ENCODE results near the gene CST8. TPM values are rescaled to one million over a fixed set of nuclear protein-coding genes. Genes with fewer than 3 reads are reported as not detected.

The CST8 gene
- total RNA-seq, 4 donors from 2014 or later, result not detected

DNA sequence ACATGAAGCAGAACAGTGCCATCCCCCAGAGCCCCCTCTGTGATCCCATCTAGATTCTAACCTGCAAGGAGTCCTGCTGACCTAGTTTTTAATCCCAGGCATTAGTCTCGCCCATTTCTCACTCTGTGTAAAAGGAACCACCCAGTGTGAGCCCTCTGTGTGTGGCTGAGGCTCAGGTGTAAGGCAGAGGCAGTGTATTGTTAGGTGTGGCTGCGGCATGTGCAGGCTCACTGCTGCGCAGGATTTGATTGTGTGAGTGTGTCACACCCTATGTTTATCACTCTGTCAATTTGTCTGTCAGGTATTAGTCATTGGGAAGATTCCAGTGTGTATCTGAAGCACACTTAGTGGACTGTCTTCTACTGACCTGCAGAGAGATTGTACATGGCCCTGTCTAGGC lies 13.7 kb upstream of the CST8 start:
- no peaks in the 10 kb centered on the region for H3K36me3 ChIP-seq
- TF ChIP-seq, protein P1, sequence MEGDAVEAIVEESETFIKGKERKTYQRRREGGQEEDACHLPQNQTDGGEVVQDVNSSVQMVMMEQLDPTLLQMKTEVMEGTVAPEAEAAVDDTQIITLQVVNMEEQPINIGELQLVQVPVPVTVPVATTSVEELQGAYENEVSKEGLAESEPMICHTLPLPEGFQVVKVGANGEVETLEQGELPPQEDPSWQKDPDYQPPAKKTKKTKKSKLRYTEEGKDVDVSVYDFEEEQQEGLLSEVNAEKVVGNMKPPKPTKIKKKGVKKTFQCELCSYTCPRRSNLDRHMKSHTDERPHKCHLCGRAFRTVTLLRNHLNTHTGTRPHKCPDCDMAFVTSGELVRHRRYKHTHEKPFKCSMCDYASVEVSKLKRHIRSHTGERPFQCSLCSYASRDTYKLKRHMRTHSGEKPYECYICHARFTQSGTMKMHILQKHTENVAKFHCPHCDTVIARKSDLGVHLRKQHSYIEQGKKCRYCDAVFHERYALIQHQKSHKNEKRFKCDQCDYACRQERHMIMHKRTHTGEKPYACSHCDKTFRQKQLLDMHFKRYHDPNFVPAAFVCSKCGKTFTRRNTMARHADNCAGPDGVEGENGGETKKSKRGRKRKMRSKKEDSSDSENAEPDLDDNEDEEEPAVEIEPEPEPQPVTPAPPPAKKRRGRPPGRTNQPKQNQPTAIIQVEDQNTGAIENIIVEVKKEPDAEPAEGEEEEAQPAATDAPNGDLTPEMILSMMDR (IDR thresholded peaks at IDR 0.05), result no peak
- TF ChIP-seq POLR2AphosphoS5 (IDR thresholded peaks at IDR 0.05), result no peak
- no peak for TF ChIP-seq POLR2A (IDR thresholded peaks at IDR 0.05)
- no peak for TF ChIP-seq EP300 (IDR thresholded peaks at IDR 0.05)
- 11% methylated on average over 3 of the region's 3 CpGs for WGBS
- H3K27ac ChIP-seq, result no peak overlapping the region
- H3K4me1 ChIP-seq, result no peaks in the 10 kb centered on the region
- no peak for DNase-seq (ENCODE audit: low spot score in 2 of 2)
- H3K9me3 ChIP-seq, result no peaks in the 10 kb centered on the region
- no peak overlapping the region for H3K4me3 ChIP-seq
- no peaks in the 10 kb centered on the region for H3K27me3 ChIP-seq

GRCh38 chr20:23479043-23479442 lies 11.9 kb upstream of the CST8 start:
- WGBS, result 77% methylated on average over 4 of the region's 4 CpGs
- no peaks in the 10 kb centered on the region for H3K4me1 ChIP-seq
- no peak overlapping the region for H3K4me3 ChIP-seq
- DNase-seq (ENCODE audit: low spot score in 2 of 2), result no peak
- no peaks in the 10 kb centered on the region for H3K9me3 ChIP-seq
- H3K27me3 ChIP-seq, result no peaks in the 10 kb centered on the region
- H3K36me3 ChIP-seq, result no peaks in the 10 kb centered on the region
- no peak overlapping the region for H3K27ac ChIP-seq
- TF ChIP-seq POLR2A (IDR thresholded peaks at IDR 0.05) (no peak), POLR2AphosphoS5 (IDR thresholded peaks at IDR 0.05) (no peak), EP300 (IDR thresholded peaks at IDR 0.05) (no peak)
- TF ChIP-seq, protein P1 (IDR thresholded peaks at IDR 0.05), result no peak

DNA sequence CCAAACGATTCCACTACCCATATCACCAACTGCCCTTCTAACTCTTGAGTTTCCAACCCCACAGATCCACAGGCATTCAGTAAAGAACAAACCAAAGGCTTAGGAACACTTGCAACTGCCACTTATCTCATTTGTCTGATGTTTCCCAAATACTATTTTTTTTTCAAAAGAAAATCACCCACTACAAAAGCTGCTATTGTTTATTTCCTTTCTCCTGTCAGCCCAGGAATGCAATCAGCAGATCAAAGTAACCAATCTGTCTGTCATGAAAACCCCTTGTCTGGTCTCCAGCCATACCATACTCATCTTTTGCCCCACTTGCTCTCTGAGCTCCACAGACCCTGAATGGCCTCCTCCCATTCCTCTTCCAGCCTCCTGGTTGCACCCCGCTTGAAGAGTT lies 8.8 kb upstream of the CST8 start:
- Histone ChIP-seq H3K27ac (no peak overlapping the region), H3K4me1 (no peaks in the 10 kb centered on the region), H3K4me3 (no peak overlapping the region), H3K9me3 (no peaks in the 10 kb centered on the region), H3K27me3 (no peaks in the 10 kb centered on the region), H3K36me3 (no peaks in the 10 kb centered on the region)
- 62% methylated on average over 2 of the region's 2 CpGs for WGBS
- no peak for TF ChIP-seq EP300 (IDR thresholded peaks at IDR 0.05)
- TF ChIP-seq POLR2AphosphoS5 (IDR thresholded peaks at IDR 0.05), result no peak
- TF ChIP-seq POLR2A (IDR thresholded peaks at IDR 0.05), result no peak
- TF ChIP-seq, protein P1 (IDR thresholded peaks at IDR 0.05), result no peak
- DNase-seq (ENCODE audit: low spot score in 2 of 2), result no peak

- Histone ChIP-seq H3K9me3 (no peaks in the 10 kb centered on the region), H3K36me3 (no peaks in the 10 kb centered on the region), H3K27me3 (no peaks in the 10 kb centered on the region), H3K27ac (no peak overlapping the region), H3K4me1 (no peaks in the 10 kb centered on the region), H3K4me3 (no peak overlapping the region)
- no peak for DNase-seq (ENCODE audit: low spot score in 2 of 2)
- TF ChIP-seq POLR2AphosphoS5 (IDR thresholded peaks at IDR 0.05) (no peak), EP300 (IDR thresholded peaks at IDR 0.05) (no peak), POLR2A (IDR thresholded peaks at IDR 0.05) (no peak)
- TF ChIP-seq, protein P1 (IDR thresholded peaks at IDR 0.05), result no peak
- 56% methylated on average over 4 of the region's 4 CpGs for WGBS
Observed at GRCh38 chr20:23484081-23484480, 6.8 kb upstream of the CST8 start.

DNA sequence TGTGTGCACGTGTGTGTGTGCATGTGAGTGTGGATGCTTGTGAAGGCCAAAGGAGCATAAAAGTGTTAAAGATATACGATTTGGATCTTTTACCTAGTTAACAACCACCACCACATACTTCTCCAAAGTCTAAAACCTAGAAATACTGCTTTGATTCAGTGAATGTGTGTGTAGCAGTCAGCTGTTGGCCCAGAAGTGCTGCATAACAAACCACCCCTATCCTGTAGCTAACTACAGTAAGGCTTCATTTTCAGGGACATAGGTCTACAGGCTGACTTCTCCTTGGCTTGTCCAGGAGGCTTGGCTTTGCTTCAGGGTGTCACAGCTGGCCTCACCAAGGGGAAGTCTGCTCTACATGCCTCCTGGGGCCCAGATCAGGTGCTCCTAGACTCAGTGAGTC lies 2.4 kb upstream of the CST8 start:
- Histone ChIP-seq H3K9me3 (no peaks in the 10 kb centered on the region), H3K36me3 (no peaks in the 10 kb centered on the region), H3K27me3 (no peaks in the 10 kb centered on the region), H3K27ac (no peak overlapping the region), H3K4me3 (no peak overlapping the region), H3K4me1 (no peaks in the 10 kb centered on the region)
- DNase-seq (ENCODE audit: low spot score in 2 of 2), result no peak
- WGBS, result 87% methylated on average over 2 of the region's 2 CpGs
- TF ChIP-seq, protein P1 (IDR thresholded peaks at IDR 0.05), result no peak
- no peak for TF ChIP-seq EP300 (IDR thresholded peaks at IDR 0.05)
- TF ChIP-seq POLR2AphosphoS5 (IDR thresholded peaks at IDR 0.05), result no peak
- no peak for TF ChIP-seq POLR2A (IDR thresholded peaks at IDR 0.05)
